OCI-LY1 (cell line): Measurements from ENCODE around the gene ZNF438.
"Not testable (repeated sequence)": the region's sequence is repeated elsewhere in the genome, so short reads cannot be mapped to it uniquely, and the experiment has no call there.

Experiments
- H2AFZ ChIP-seq: fragments of 200-600 bp; sonication (generic), shearing (Covaris generic); 2 replicates; pipeline ENCODE4 v1.6.0; 2014; ENCODE audit warnings: antibody characterized with exemption, mild to moderate bottlenecking, low read length
- H3F3A ChIP-seq: fragments of 200-600 bp; sonication (generic), shearing (Covaris generic); 2 replicates; pipeline ENCODE4 v1.6.0; 2014; ENCODE audit warnings: mild to moderate bottlenecking, antibody characterized with exemption, low read length, moderate library complexity; ENCODE audit not compliant: insufficient read depth
- H3K27ac ChIP-seq: fragments of 200-600 bp; sonication (generic); 2 replicates; pipeline ENCODE4 v1.5.1; 2014; ENCODE audit warnings: low read length, mixed run types, mild to moderate bottlenecking, low read depth; ENCODE audit not compliant: poor library complexity, severe bottlenecking
- H3K27me3 ChIP-seq: fragments of 200-600 bp; sonication (generic); 2 replicates; pipeline ENCODE4 v1.6.0; 2014; ENCODE audit warnings: antibody characterized with exemption, mild to moderate bottlenecking, low read length, moderate library complexity; ENCODE audit not compliant: insufficient read depth
- H3K36me3 ChIP-seq: fragments of 200-600 bp; sonication (generic); 2 replicates; pipeline ENCODE4 v1.6.1; 2014; ENCODE audit warnings: mild to moderate bottlenecking, antibody characterized with exemption, low read length, moderate library complexity, mixed read lengths; ENCODE audit not compliant: insufficient read depth
- H3K4me1 ChIP-seq: fragments of 200-600 bp; sonication (generic); 2 replicates; pipeline ENCODE4 v1.5.1; 2014; ENCODE audit warnings: mild to moderate bottlenecking, low read length, moderate library complexity; ENCODE audit not compliant: insufficient read depth, severe bottlenecking
- H3K4me2 ChIP-seq: fragments of 200-600 bp; sonication (generic), shearing (Covaris generic); 2 replicates; pipeline ENCODE4 v1.6.1; 2014; ENCODE audit warnings: low read length
- H3K4me3 ChIP-seq: fragments of 200-600 bp; sonication (generic); 2 replicates; pipeline ENCODE4 v1.5.1; 2014; ENCODE audit warnings: low read length, low read depth, mild to moderate bottlenecking, mixed read lengths; ENCODE audit not compliant: poor library complexity, severe bottlenecking
- H3K79me2 ChIP-seq: fragments of 200-600 bp; shearing (Covaris generic); 2 replicates; pipeline ENCODE4 v1.6.1; 2016; ENCODE audit warnings: mixed run types, low read length, mixed read lengths; ENCODE audit not compliant: insufficient read depth
- H3K9ac ChIP-seq: fragments of 200-600 bp; sonication (generic), shearing (Covaris generic); 2 replicates; pipeline ENCODE4 v1.6.1; 2014; ENCODE audit warnings: mild to moderate bottlenecking, low read length, mixed read lengths
- H3K9me2 ChIP-seq: fragments of 200-600 bp; sonication (generic), shearing (Covaris generic); 2 replicates; pipeline ENCODE4 v1.6.1; 2014; ENCODE audit warnings: low read depth, mild to moderate bottlenecking, low read length, mixed read lengths
- H3K9me3 ChIP-seq: fragments of 200-600 bp; shearing (Covaris generic); 2 replicates; pipeline ENCODE4 v1.6.1; 2014; ENCODE audit warnings: low read length, mixed read lengths
- H4K20me1 ChIP-seq: fragments of 200-600 bp; sonication (generic), shearing (Covaris generic); 2 replicates; pipeline ENCODE4 v1.6.0; 2016; ENCODE audit warnings: mild to moderate bottlenecking, low read length; ENCODE audit not compliant: insufficient read depth
- CTCF ChIP-seq: fragments of 200-600 bp; sonication (generic), shearing (Covaris generic); IDR thresholded peaks from 2 replicates; pipeline ENCODE4 v1.5.1; 2017; ENCODE audit warnings: mild to moderate bottlenecking, antibody characterized with exemption, low read length, moderate library complexity, mixed read lengths
- EZH2 ChIP-seq: fragments of 200-600 bp; sonication (generic), shearing (Covaris generic); IDR thresholded peaks from 2 replicates; pipeline ENCODE4 v1.8.0; 2017; ENCODE audit warnings: borderline replicate concordance, mixed run types, mild to moderate bottlenecking, antibody characterized with exemption, low read length, moderate library complexity, mixed read lengths

The ZNF438 gene

GRCh38 chr10:31030260-31030659, 1.4 kb downstream of the ZNF438 start:
- no peaks in the 10 kb centered on the region for H3K9me2 ChIP-seq
- no peaks in the 10 kb centered on the region for H3K79me2 ChIP-seq
- H3K9me3 ChIP-seq = no peaks in the 10 kb centered on the region
- H3K27ac ChIP-seq = no peak overlapping the region
- no peaks in the 10 kb centered on the region for H3K36me3 ChIP-seq
- H3K27me3 ChIP-seq = no peaks in the 10 kb centered on the region
- no peak overlapping the region for H3K4me3 ChIP-seq
- H3K9ac ChIP-seq = no peak overlapping the region
- no peaks in the 10 kb centered on the region for H4K20me1 ChIP-seq
- TF ChIP-seq CTCF = no peak
- TF ChIP-seq EZH2 = no peak
- H2AFZ ChIP-seq = no peak overlapping the region
- peaks cover 10% of the 10 kb centered on the region for H3K4me1 ChIP-seq
- H3F3A ChIP-seq = no peaks in the 10 kb centered on the region
- no peak overlapping the region for H3K4me2 ChIP-seq

GRCh38 chr10:31028081-31028480, 3.6 kb downstream of the ZNF438 start:
- TF ChIP-seq CTCF (no peak), EZH2 (no peak)
- Histone ChIP-seq H3K4me2 (no peak overlapping the region), H3K9me2 (no peaks in the 10 kb centered on the region), H4K20me1 (no peaks in the 10 kb centered on the region), H2AFZ (no peak overlapping the region), H3K36me3 (no peaks in the 10 kb centered on the region), H3K4me3 (no peak overlapping the region), H3K79me2 (no peaks in the 10 kb centered on the region), H3K9me3 (no peaks in the 10 kb centered on the region), H3K27me3 (no peaks in the 10 kb centered on the region), H3K27ac (no peak overlapping the region), H3K4me1 (peaks cover 10% of the 10 kb centered on the region), H3F3A (no peaks in the 10 kb centered on the region), H3K9ac (no peak overlapping the region)

- not testable (repeated sequence) for H2AFZ ChIP-seq, H3F3A ChIP-seq, H3K4me2 ChIP-seq, H3K36me3 ChIP-seq, H3K9ac ChIP-seq, H3K9me2 ChIP-seq, H3K79me2 ChIP-seq, H3K9me3 ChIP-seq, H4K20me1 ChIP-seq, H3K27me3 ChIP-seq, H3K4me3 ChIP-seq, H3K4me1 ChIP-seq, H3K27ac ChIP-seq
Observed at GRCh38 chr10:31026279-31026678, 5.4 kb downstream of the ZNF438 start.

GRCh38 chr10:31025142-31025541, 6.5 kb downstream of the ZNF438 start:
- H3K36me3 ChIP-seq = no peaks in the 10 kb centered on the region
- no peaks in the 10 kb centered on the region for H3K9me3 ChIP-seq
- no peaks in the 10 kb centered on the region for H4K20me1 ChIP-seq
- no peaks in the 10 kb centered on the region for H3K27me3 ChIP-seq
- H3F3A ChIP-seq = no peaks in the 10 kb centered on the region
- no peak overlapping the region for H3K27ac ChIP-seq
- TF ChIP-seq CTCF (no peak), EZH2 (no peak)
- no peaks in the 10 kb centered on the region for H3K9me2 ChIP-seq
- H3K4me2 ChIP-seq = no peak overlapping the region
- H3K9ac ChIP-seq = no peak overlapping the region
- H3K4me1 ChIP-seq = no peaks in the 10 kb centered on the region
- no peaks in the 10 kb centered on the region for H3K79me2 ChIP-seq
- H3K4me3 ChIP-seq = no peak overlapping the region
- H2AFZ ChIP-seq = no peak overlapping the region
